IPS-15b (cell line): ENCODE data around the gene NOP53.
"Not testable (repeated sequence)": the region's sequence is repeated elsewhere in the genome, so short reads cannot be mapped to it uniquely, and the experiment has no call there.

Source experiments
- H3K27me3 ChIP-seq: one replicate; pipeline ENCODE4 v1.6.1; 2013; ENCODE audit warnings: low read length; ENCODE audit not compliant: control insufficient read depth, insufficient read depth
- H3K36me3 ChIP-seq: one replicate; pipeline ENCODE4 v1.6.1; 2013; ENCODE audit warnings: low read length; ENCODE audit not compliant: control insufficient read depth, insufficient read depth
- H3K4me1 ChIP-seq: one replicate; pipeline ENCODE4 v1.6.1; 2013; ENCODE audit warnings: mild to moderate bottlenecking, low read length; ENCODE audit not compliant: control insufficient read depth, insufficient read depth
- H3K4me3 ChIP-seq: one replicate; pipeline ENCODE4 v1.5.1; 2013; ENCODE audit warnings: low read depth, low read length
- H3K9ac ChIP-seq: one replicate; pipeline ENCODE4 v1.6.1; 2013; ENCODE audit warnings: low read depth, mild to moderate bottlenecking, low read length
- H3K9me3 ChIP-seq: one replicate; pipeline ENCODE4 v1.6.1; 2013; ENCODE audit warnings: mild to moderate bottlenecking, low read length; ENCODE audit not compliant: control insufficient read depth, insufficient read depth

Gene NOP53

DNA sequence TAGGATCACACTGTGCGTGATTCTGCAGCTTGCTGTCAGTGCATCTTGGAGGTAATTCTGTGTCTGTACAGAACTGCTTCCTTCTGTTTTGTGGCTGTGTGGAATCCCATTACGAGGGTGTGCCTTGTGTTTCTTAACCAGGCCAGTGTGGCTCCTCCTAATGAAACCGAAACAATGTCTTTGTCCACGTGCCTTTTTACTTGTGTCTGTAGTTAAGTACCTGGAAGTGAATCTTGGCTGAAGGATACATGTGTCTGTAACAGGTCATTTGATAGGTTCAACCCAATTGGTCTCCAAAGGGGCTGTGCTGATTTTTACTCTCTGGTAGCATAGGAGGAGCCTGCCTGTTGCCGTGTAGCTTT, 13.1 kb downstream of the NOP53 start:
- H3K9me3 ChIP-seq: no peaks in the 10 kb centered on the region

DNA sequence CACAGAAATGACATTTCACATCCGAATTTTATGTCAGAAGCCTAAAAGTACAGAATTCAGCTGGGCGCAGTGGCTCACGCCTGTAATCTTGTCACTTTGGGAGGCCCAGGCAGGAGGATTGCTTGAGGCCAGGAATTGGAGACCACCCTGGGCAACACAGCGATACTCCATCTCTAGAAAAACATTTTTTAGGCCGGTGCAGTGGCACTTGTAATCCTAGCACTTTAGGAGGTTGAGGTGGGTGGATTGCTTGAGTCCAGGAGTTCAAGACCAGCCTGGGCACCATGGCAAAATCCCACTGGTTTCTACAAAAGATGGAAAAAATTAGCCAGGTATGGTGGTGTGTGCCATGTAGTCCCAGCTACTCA, 15.3 kb downstream of the NOP53 start:
- H3K4me1 ChIP-seq: peaks cover 3% of the 10 kb centered on the region
- H3K9ac ChIP-seq: no peak overlapping the region
- no peaks in the 10 kb centered on the region for H3K27me3 ChIP-seq
- H3K36me3 ChIP-seq: peaks cover 24% of the 10 kb centered on the region
- no peak overlapping the region for H3K4me3 ChIP-seq
- H3K9me3 ChIP-seq: no peaks in the 10 kb centered on the region

More for the DNA sequence above, 13.1 kb downstream of the NOP53 start:
- Histone ChIP-seq H3K4me1 (no peaks in the 10 kb centered on the region), H3K27me3 (no peaks in the 10 kb centered on the region), H3K36me3 (peaks cover 40% of the 10 kb centered on the region), H3K9ac (no peak overlapping the region), H3K4me3 (no peak overlapping the region)

DNA sequence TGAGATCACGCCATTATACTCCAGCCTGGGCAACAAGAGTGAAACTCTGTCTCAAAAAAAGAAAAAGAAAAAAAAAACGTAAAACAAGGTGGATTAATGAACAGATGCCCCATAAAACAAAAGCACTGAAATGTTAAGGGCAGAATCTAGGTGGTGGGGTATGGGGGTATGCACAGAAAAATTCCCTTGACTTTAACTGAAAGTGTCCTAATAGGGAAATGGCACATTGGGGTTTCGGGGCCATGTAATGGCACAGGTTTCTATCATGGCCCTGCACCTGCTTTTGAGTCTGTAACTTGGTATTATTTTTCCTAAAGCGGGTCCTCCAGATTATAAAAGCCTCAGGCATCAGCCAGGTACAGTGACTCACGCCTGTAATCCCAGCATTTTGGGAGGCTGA, 16.2 kb downstream of the NOP53 start:
- Histone ChIP-seq H3K36me3 (peaks cover 14% of the 10 kb centered on the region), H3K9ac (no peak overlapping the region), H3K4me1 (peaks cover 3% of the 10 kb centered on the region), H3K4me3 (no peak overlapping the region), H3K27me3 (no peaks in the 10 kb centered on the region), H3K9me3 (no peaks in the 10 kb centered on the region)

DNA sequence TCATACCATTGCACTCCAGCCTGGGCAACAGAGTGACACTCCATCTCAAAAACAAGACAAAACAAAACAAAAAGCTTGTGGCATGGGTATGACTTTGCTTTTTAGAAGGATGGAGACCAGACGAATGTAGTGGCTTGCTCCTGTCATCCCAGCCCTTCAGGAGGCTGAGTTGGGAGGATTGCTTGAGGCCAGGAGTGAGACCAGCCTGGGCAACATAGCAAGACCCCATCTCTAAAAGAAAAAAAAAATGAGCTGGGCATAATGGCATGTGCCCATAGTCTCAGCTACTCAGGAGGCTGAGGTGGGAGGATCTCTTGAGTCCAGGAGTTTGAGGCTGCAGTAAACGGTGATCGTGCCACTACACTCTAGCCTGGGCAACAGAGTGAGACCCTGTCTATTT, 16.8 kb downstream of the NOP53 start:
- H3K4me1 ChIP-seq: peaks cover 3% of the 10 kb centered on the region
- no peaks in the 10 kb centered on the region for H3K9me3 ChIP-seq

DNA sequence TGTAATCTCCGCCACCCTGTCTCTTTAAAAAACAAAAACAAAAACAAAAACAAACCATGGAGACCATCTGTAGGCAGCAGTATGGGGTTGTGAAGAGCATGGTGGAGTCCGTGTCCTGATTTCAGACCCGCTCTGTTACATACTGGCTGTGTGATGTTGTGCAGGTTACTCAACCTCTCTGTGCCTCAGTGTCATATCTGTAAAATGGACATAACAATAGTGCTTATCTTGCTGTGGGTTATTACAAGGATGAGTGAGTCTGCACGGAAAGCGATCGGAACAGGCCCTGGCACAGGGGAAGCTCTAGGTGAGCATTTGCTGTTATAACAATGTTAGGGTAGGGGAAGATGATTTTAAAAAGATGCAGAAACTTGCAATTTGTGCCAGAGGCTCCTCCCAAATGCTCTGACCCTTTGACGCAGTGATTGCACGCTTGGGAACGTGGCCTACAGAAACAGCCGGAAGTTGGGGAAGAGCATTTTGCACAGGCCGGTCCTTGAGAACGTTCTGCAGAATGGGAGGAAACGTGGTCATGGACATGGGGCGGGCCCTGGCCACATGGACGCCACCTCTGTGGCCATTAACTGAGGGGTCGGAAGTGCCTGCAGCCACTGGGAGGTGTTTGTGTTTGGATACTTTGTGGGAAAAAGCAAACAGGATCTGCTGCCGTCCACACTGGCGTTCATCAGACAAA, 17.4 kb downstream of the NOP53 start:
- H3K27me3 ChIP-seq: no peaks in the 10 kb centered on the region
- H3K4me1 ChIP-seq: peaks cover 3% of the 10 kb centered on the region
- H3K9ac ChIP-seq: no peak overlapping the region
- peaks cover 3% of the 10 kb centered on the region for H3K36me3 ChIP-seq
- H3K4me3 ChIP-seq: no peak overlapping the region
- H3K9me3 ChIP-seq: no peaks in the 10 kb centered on the region

More for the DNA sequence above, 16.8 kb downstream of the NOP53 start:
- Histone ChIP-seq H3K9ac (no peak overlapping the region), H3K27me3 (no peaks in the 10 kb centered on the region), H3K4me3 (no peak overlapping the region), H3K36me3 (peaks cover 8% of the 10 kb centered on the region)

DNA sequence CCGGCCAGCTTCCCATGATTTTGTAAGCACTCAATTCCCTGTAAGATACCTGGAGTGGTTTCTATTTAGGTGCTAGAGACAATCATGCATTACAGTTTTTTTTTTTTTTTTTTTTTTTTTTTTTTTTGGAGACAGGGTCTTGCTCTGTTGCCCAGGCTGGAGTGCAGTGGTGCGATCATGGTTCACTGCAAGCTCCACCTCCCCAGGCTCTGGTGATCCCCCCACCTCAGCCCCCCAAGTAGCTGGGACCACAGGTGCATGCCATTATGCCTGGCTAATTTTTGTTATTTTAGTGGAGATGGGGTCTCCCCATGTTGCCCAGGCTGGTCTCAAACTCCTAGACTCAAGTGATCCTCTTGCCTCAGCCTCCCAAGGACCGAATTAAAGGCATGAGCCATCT, 19.4 kb downstream of the NOP53 start:
- H3K27me3 ChIP-seq, H3K36me3 ChIP-seq, H3K9me3 ChIP-seq, H3K4me3 ChIP-seq, H3K4me1 ChIP-seq, H3K9ac ChIP-seq: not testable (repeated sequence)

DNA sequence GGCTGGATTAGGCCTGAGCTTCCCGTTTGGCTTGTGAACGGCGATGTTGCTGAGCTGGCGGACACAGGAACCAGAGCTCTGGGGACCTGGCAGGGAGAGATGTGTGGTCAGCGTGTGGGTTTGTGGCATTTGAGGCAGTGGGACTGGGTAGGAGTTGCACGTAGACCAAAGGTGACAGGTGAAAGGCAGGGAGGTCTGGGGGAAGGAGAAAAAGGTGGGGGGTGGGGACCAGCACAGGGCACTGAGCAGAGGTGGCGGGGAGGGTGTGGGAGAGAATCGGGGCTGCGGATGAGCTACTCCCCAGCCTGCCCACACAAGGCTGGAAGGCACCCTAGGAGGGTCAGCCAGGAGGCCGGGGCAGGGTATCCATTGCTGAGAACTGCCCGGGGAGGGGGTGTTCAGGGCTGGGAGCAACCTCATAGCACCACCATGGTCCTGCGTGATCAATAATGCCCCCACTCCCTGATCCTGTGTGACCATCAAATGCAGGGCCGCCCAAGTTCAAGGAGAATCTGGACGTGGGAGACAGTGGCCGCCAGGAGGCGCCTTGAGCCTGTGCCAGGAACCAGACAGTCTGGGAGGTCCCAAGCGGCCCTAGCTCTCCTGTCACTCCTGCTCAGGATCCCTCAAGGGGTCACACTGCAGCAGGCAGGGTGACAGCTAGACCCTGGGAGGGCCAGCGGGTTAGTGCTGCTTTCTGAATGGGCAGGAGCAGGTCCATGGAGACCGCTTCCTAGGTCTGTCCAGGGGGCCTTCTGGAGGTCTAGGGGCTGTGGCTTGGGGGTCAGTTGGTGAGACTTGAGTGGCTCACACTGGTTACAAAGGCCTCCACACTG, 20.4 kb downstream of the NOP53 start:
- Histone ChIP-seq H3K9me3 (no peaks in the 10 kb centered on the region), H3K4me1 (peaks cover 6% of the 10 kb centered on the region), H3K36me3 (no peaks in the 10 kb centered on the region), H3K9ac (no peak overlapping the region), H3K4me3 (no peak overlapping the region), H3K27me3 (no peaks in the 10 kb centered on the region)

DNA sequence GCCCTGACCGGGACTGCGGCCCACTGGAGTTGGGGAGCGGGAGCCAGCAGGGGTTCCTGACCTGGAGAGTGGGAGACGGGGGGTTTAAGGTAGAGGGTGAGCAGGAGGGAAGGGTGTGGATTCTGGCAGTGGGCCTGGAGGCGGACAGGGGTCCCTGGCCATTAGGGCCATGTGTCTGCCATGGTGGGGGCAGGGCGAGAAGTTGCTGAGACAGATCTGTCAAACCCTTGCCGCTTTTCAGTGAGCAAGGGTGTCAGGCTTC, 20.9 kb downstream of the NOP53 start:
- Histone ChIP-seq H3K36me3 (no peaks in the 10 kb centered on the region), H3K27me3 (no peaks in the 10 kb centered on the region), H3K4me1 (peaks cover 6% of the 10 kb centered on the region), H3K4me3 (no peak overlapping the region), H3K9ac (no peak overlapping the region), H3K9me3 (no peaks in the 10 kb centered on the region)

DNA sequence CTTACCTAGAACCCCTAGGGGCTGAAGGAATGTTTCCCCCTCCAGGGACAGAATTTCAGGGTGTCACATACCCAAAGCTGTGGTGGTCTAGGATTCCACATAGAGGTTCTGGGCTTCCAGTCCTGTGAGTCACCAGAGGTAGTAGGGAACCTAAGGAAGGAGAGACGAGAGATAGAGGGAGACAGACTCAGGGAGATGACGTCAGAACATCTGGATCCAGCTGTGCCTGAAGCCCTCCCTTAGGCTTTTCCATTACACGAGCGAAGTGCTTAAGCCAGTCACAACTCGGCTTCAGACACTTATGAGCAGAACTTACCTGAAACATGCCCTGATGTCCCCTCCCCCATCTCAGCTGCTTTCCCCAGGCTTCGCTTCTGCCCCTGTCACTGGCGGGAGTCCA, 21.3 kb downstream of the NOP53 start:
- H3K9me3 ChIP-seq: no peaks in the 10 kb centered on the region
- no peak overlapping the region for H3K4me3 ChIP-seq
- no peaks in the 10 kb centered on the region for H3K27me3 ChIP-seq
- H3K36me3 ChIP-seq: no peaks in the 10 kb centered on the region
- H3K4me1 ChIP-seq: peaks cover 6% of the 10 kb centered on the region
- H3K9ac ChIP-seq: no peak overlapping the region

DNA sequence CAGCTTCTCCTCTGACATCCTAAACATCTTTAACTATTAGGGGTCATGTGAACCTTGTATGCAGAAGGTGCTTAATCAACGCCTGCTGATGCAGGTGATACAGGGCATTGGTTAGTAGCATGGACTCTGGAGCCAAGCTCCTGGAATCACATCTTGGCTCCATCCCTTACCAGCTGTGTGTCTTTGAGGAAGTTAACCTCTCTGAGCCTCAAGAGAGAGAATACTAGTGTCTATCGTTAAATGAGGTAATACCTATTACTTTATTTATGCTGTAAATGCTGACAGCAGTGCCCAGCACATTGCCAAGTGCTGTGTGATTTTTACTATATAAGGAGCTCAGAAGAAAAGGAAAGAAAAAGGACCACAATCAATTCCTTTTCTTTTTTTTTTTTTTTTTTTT, 22.0 kb downstream of the NOP53 start:
- H3K36me3 ChIP-seq: no peaks in the 10 kb centered on the region
- no peak overlapping the region for H3K4me3 ChIP-seq
- no peaks in the 10 kb centered on the region for H3K9me3 ChIP-seq
- H3K4me1 ChIP-seq: peaks cover 6% of the 10 kb centered on the region
- H3K27me3 ChIP-seq: no peaks in the 10 kb centered on the region
- no peak overlapping the region for H3K9ac ChIP-seq

DNA sequence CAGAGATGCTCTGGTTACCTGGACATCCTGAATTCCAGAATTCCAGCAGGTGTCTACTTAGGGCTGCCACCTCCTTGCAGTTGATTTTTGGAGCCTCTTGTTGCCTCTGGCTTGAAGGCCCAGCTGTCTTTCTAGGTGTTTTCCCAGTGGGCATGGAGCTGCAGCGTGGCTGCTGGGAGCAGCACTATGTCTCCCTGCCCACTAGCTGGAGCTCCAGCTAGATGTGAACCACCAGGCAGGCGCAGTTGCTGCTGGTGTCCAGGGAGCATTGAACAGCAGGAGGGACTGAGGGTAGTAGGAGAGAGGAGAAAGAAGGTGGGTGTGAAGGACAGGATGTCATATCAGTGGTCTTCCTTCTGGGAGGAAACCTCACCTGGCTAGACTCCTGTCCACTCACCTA, 23.3 kb downstream of the NOP53 start:
- Histone ChIP-seq H3K9ac (no peak overlapping the region), H3K4me3 (no peak overlapping the region), H3K36me3 (no peaks in the 10 kb centered on the region), H3K9me3 (no peaks in the 10 kb centered on the region), H3K4me1 (peaks cover 6% of the 10 kb centered on the region), H3K27me3 (no peaks in the 10 kb centered on the region)

DNA sequence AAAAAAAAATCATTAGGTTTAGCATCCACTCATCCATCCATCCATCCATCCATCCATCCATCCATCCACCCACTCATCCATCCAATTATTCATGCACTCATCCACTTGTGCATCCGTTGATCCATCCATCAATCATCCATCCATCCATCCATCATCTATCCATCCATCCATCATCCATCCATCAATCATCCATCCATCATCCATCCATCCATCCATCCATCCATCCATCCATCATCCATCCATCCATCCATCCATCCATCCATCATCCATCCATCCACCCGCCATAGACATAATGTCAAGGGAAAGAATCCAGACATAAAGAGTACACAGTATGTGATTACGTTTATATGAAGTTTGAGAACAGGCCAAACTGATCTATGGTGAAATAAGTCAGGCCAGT, 24.2 kb downstream of the NOP53 start:
- no peaks in the 10 kb centered on the region for H3K27me3 ChIP-seq

More for the DNA sequence above, 24.2 kb downstream of the NOP53 start:
- Histone ChIP-seq H3K36me3 (no peaks in the 10 kb centered on the region), H3K4me1 (peaks cover 6% of the 10 kb centered on the region), H3K9me3 (no peaks in the 10 kb centered on the region), H3K4me3 (no peak overlapping the region), H3K9ac (no peak overlapping the region)
